NCI-H1105 treated with DMSO at 0.1 percent for 48 hours (cell line): ENCODE measurements around the gene CLUH.
A peak's percentile ranks its signal among the peaks of the same experiment; 100 is the strongest.
"Not testable (repeated sequence)": the region's sequence is repeated elsewhere in the genome, so short reads cannot be mapped to it uniquely, and the experiment has no call there.

ENCODE experiments used
- DNase-seq: peaks from one replicate; lab custom pipeline; 2025; lab: John Stamatoyannopoulos, UW

The CLUH gene

GRCh38 chr17:2701996-2702741, 9.4 kb downstream of the CLUH start:
- DNase-seq, result no peak

- no peak for DNase-seq
Measured at GRCh38 chr17:2701161-2701995, 10.2 kb downstream of the CLUH start.

GRCh38 chr17:2700491-2701141, 10.9 kb downstream of the CLUH start:
- DNase-seq, result peak; percentile 100

- DNase-seq, result no peak
Measured at GRCh38 chr17:2700030-2700490, 11.5 kb downstream of the CLUH start.

GRCh38 chr17:2699216-2699805, 12.3 kb downstream of the CLUH start:
- DNase-seq, result not testable (repeated sequence)

GRCh38 chr17:2697611-2698162, 13.9 kb downstream of the CLUH start:
- DNase-seq, result no peak

- DNase-seq, result no peak
Measured at GRCh38 chr17:2695961-2696760, 15.4 kb downstream of the CLUH start.

GRCh38 chr17:2695243-2695960, 16.2 kb downstream of the CLUH start:
- no peak for DNase-seq

- DNase-seq, result no peak
Measured at GRCh38 chr17:2694381-2695242, 17.0 kb downstream of the CLUH start.

GRCh38 chr17:2693561-2694380, 17.8 kb downstream of the CLUH start:
- no peak for DNase-seq

- no peak for DNase-seq
Measured at GRCh38 chr17:2692781-2693135, 18.8 kb downstream of the CLUH start.

GRCh38 chr17:2691965-2692780, 19.4 kb downstream of the CLUH start:
- DNase-seq, result no peak

GRCh38 chr17:2691069-2691871, 20.3 kb downstream of the CLUH start:
- no peak for DNase-seq

GRCh38 chr17:2690165-2691068, 21.1 kb downstream of the CLUH start:
- no peak for DNase-seq

GRCh38 chr17:2689411-2690164, 22.0 kb downstream of the CLUH start:
- DNase-seq, result no peak
